ENCODE measurements around the gene RUBCN.
"Not testable (repeated sequence)": the region's sequence is repeated elsewhere in the genome, so short reads cannot be mapped to it uniquely, and the experiment has no call there.

Gene RUBCN

GRCh38 chr3:197685546-197685945 is 51.2 kb downstream of the RUBCN start:
- no peak for DNase-seq (ENCODE audit: low read depth)

DNA sequence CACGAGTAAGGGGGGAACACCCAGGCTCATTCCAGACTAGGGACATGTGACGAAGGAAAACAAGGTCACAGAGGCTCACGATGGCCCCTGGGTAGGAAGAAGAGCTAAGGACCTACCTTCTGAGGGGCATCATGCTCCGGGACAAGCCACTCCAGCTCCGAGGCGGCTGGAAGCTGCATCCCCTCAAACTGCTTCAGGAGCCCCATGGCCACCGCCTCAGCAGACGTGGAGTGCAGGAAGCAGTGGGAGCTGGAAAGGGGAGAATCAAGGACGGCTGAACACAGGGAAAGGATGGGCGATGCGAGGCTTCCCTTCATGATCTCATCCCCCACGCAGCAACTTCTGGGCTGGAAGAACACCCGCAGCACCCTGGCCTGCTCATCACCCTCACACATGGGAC is 53.5 kb downstream of the RUBCN start:
- no peak for DNase-seq (ENCODE audit: low read depth)

DNA sequence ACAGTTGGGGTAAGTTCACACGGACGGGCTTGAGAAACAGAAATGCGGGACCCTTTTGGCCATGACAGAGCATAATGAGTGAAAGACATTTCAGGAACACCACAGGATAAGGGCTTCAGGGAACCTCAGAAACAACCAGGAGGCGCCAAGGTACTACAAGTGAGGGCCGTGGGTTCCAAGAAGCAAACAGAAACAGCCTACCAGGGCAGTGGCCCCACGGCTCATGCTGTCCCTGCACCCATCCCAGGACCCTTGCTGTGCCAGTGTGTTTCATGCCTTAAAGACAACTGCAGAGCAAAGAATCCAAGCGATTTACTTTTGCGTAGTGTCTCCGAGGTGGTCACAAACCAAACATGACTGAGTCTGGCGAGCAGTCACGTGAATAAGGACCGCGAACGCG is 54.0 kb downstream of the RUBCN start:
- DNase-seq (ENCODE audit: low read depth): no peak

GRCh38 chr3:197680955-197681521 is 55.7 kb downstream of the RUBCN start:
- no peak for DNase-seq (ENCODE audit: low read depth)

DNA sequence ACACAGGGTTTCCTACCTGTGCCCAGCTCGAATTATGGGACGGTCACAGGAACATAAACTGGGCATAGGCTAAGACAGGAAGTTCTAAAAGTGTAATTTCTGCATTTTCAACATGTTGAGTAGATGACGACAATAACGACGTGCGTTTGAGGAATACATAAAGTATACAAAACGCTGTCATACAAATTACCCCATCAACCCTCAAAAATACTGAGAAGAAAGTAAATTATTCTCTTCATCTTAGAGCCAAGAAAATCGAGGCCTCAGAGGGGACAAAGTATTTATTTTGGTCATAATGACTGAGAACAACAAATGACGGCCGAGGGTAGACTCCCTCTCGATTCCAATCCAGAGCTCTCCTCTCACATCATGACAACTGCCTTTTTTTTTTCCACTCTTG is 60.8 kb downstream of the RUBCN start:
- no peak for DNase-seq (ENCODE audit: low read depth)

DNA sequence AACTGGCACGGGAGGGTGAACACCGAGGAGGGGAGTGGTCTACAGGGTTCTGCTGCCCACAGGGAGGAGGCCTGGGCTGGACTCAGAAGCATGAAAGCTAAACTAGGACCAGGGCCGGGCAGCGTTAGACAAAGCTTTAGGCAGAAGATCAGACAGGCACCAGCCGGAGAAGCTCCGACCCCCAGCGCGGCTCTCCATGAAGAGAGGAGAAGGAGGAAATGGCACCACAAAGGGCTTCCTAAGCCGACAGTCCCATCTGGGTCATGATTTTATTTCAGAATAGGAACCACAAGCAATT is 61.2 kb downstream of the RUBCN start:
- no peak for DNase-seq (ENCODE audit: low read depth)

DNA sequence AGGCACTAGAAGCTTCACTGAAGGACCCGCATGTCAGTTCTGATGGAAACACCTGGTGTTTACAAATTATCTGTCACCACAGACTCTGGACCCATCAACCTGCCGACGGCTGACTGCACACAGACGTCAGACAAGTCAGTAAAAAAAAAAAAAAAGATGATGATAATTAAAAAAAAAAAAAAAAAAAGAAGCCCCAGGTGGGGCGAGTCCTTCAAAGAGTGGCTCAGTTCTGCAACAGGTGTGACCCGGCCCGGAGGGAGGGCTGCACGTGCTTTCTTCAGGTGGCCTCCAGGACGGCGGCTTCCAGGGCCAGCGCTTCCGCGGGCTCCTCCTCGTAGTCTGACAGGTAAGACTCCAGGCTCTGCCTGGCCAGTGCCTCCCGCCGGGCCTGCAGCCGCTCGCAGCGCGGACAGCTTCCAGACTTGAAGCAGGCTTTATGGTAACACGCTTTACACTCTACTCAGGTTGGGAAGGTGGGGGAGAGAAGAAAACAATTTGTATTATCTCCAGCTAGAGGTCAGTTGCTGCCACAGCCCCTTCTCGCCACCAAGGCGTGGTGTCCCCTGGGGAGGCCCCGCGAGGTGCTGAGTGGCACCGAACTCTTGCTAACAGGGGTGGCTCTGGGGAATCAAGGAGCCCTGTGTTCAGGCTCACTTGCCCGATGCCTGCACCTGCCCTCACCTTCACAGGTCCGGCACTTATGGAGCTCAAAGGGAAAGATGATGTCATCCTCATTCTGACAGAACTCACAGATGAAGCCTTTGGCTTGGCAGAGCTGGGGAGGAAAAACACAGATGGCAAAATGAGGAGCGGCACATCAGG is 61.8 kb downstream of the RUBCN start:
- no peak for DNase-seq (ENCODE audit: low read depth)

GRCh38 chr3:197673170-197673569 is 63.5 kb downstream of the RUBCN start:
- DNase-seq (ENCODE audit: low read depth): no peak

DNA sequence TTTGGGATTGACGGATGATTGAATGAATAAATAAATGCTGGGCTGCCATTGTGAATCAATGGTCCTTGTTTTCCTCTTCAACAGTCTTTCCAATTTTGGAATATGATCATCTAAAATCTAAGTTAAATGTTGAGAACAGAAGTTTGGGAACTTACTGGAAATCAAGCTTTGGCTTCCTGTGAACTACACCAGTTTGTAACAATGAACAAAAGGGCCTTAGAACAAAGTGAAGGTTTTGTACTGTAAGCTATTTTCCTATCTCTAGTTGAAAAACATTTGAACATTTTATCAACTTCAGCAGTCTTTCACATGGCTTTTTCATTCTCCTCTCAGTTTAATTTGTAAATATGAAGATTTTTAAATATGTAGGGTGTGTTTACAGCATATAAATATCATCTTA is 66.3 kb downstream of the RUBCN start:
- DNase-seq (ENCODE audit: low read depth): no peak

DNA sequence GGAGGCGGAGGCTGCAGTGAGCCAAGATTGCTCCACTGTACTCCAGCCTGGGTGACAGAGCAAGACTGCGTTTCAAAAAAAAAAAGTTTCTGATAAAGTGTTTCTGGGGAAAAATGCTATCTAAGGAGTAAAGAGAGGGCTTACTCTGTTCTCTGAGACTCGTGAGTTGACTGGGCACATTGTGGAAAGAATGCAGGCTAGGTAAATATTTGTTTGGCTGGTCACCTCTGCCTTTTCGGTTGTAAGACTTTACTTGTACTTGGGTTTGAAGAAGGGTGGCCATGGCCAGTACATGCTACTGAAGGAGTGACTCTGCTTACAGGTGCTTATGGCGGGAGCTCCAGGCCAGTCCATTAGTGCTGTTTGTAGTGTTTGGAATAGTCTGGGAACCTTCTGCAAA is 68.7 kb downstream of the RUBCN start:
- DNase-seq (ENCODE audit: low read depth): no peak

GRCh38 chr3:197667293-197667692 is 69.4 kb downstream of the RUBCN start:
- not testable (repeated sequence) for DNase-seq (ENCODE audit: low read depth)

DNA sequence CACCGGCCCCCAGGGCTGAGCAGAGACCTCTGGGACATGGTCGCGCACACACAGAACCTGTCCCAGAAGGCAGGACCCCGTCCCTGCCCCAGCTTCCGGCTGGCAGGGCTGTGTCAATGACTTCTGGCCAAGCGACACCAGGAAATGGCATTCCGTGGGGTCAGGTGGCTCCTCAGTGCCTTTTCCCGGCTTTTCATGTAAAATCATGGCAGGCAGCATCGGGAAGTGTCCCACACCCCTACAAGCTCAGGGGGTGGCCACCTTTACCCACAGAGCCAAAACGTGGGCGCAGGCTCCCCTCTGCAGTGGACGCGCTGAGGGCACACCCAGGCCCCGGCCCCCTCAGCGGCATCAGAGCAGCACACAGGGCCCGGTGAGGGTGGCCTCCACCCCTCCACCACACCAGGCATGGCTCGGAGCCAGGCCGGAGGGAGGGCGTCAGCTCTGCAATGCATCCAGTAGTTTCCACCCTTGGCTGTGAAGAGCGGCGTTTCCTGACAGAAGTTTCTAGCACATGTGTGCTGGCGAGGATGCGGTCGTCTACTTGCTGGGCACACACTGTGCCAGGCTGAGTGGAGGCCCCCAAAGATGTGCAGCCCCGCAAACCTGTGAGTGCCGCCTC is 70.4 kb downstream of the RUBCN start:
- not testable (repeated sequence) for DNase-seq (ENCODE audit: low read depth)

DNA sequence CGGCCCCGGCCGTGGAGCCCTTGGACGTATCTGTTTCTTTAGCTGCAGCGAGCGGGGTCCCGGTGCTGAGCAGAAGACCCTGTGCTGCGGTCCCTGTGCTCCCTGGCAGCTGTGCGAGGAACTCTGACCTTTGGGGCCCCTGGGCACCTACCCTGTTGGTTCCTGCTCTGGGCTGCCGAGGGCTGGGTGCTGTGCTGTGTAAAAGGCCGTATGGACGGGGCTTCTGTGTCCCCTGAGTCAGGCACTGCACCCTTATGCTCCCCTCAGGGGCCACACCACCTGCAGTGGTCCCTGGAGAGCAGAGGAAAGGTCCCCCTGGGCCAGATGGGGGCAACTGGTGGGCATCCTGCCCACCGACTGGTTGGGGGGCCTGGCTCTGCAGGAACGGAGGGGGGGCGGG is 71.2 kb downstream of the RUBCN start:
- not testable (repeated sequence) for DNase-seq (ENCODE audit: low read depth)

- not testable (repeated sequence) for DNase-seq (ENCODE audit: low read depth)
These were observed 71.6 kb downstream of the RUBCN start for GRCh38 chr3:197665142-197665491.

GRCh38 chr3:197664414-197665141 is 72.1 kb downstream of the RUBCN start:
- not testable (repeated sequence) for DNase-seq (ENCODE audit: low read depth)

GRCh38 chr3:197663367-197664140 is 73.2 kb downstream of the RUBCN start:
- DNase-seq (ENCODE audit: low read depth): not testable (repeated sequence)

DNA sequence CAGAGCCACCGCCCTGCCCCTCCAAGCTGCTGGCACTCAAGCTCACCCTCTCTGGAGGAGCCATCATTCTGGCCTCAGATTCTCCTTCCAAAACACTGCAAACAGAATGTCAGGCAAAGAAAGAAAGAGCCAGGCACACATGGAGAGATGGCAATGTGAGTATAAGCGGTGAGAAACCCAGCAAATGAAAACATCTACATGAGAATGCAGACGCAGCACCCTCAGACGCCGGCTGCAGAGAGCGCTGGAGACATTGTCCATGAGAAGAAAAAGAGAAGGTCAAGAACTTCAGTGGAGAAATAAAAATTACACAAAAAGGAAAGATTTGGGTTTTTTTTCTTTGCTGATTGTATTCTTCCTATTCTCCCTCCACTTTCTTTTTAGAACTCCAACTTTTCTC is 74.4 kb downstream of the RUBCN start:
- DNase-seq (ENCODE audit: low read depth): not testable (repeated sequence)

GRCh38 chr3:197661874-197662273 is 74.8 kb downstream of the RUBCN start:
- DNase-seq (ENCODE audit: low read depth): not testable (repeated sequence)

GRCh38 chr3:197661234-197661834 is 75.4 kb downstream of the RUBCN start:
- DNase-seq (ENCODE audit: low read depth): not testable (repeated sequence)

GRCh38 chr3:197659701-197660100 is 77.0 kb downstream of the RUBCN start:
- DNase-seq (ENCODE audit: low read depth): not testable (repeated sequence)

GRCh38 chr3:197659144-197659543 is 77.6 kb downstream of the RUBCN start:
- not testable (repeated sequence) for DNase-seq (ENCODE audit: low read depth)

DNA sequence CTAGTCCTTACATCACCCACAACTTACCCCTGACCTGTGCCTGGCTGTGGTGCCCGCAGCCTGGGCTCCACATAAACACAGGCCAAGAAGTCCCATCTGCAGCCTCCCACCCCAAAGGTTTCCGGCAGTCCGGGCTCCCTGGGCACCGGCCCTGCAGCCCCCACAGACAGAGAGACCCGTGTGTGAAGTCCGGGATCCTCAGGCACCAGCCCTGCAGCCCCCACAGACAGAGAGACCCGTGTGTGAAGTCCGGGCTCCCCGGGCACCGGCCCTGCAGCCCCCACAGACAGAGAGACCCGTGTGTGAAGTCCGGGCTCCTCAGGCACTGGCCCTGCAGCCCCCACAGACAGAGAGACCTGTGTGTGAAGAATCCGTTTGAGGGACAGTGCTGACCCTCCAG is 78.0 kb downstream of the RUBCN start:
- not testable (repeated sequence) for DNase-seq (ENCODE audit: low read depth)

Data from GM04504 (cell line).